ENCODE data around the gene HMSD.

GRCh38 chr18:63951302-63951705 is 2.2 kb downstream of the HMSD start:
- TF ChIP-seq ZNF274 (IDR thresholded peaks at IDR 0.05; ENCODE audit: low read depth, low read length) (no peak), YY1 (IDR thresholded peaks at IDR 0.05; ENCODE audit: insufficient read depth, insufficient read length) (no peak), SUZ12 (IDR thresholded peaks at IDR 0.05; ENCODE audit: extremely low read depth, insufficient read depth, insufficient read length) (no peak)
